Measurements from ENCODE around the gene TTC27. TPM values are rescaled to one million over a fixed set of nuclear protein-coding genes. Genes with fewer than 3 reads are reported as not detected.
"Not testable (repeated sequence)": the region's sequence is repeated elsewhere in the genome, so short reads cannot be mapped to it uniquely, and the experiment has no call there.

Gene TTC27
- total RNA-seq, 1 donor from 2014 or later, result 7.5 TPM

DNA sequence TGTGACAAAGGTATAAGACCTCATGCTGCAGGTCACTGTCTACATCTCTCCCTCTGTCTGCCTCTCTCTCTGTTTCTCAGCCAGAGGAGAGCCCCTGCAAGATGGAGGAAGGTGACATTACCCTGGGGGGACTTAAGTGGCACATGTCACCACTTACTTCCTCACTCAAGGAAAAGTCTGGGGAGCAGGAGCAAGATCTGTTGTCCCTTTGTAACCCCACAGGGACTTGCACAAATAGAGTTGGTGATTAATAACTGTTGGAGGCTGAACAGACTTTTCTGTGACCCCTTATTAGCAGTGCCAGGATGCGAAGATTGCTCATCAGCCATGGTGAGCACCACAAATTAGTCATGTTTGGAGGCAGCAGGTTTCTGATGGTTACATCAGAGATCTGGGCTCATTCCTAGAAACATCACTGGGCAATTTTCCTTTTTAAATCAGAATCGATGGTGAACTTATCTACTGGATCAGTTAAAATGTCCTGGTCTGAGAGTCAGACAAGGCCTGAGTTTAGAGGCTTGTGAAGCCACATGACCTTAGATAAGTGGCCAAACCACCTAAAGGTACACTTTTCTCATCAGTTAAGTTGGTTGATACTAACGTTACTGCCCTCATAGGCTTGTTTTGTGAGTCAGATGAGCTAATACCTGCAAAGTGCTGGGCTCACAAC, 237.7 kb downstream of the TTC27 start:
- no peaks in the 10 kb centered on the region for H3K27me3 ChIP-seq (ENCODE audit: low read depth)
- H3K4me1 ChIP-seq, result no peaks in the 10 kb centered on the region
- no peak for DNase-seq
- H3K9me3 ChIP-seq (replicated peaks), result no peaks in the 10 kb centered on the region
- H3K36me3 ChIP-seq, result no peaks in the 10 kb centered on the region
- intact Hi-C loops (cut with micrococcal nuclease), result no loop called here
- no peak overlapping the region for H3K27ac ChIP-seq (replicated peaks)
- no peak overlapping the region for H3K4me3 ChIP-seq
- no peak for TF ChIP-seq CTCF (IDR thresholded peaks at IDR 0.05; ENCODE audit: borderline replicate concordance)

DNA sequence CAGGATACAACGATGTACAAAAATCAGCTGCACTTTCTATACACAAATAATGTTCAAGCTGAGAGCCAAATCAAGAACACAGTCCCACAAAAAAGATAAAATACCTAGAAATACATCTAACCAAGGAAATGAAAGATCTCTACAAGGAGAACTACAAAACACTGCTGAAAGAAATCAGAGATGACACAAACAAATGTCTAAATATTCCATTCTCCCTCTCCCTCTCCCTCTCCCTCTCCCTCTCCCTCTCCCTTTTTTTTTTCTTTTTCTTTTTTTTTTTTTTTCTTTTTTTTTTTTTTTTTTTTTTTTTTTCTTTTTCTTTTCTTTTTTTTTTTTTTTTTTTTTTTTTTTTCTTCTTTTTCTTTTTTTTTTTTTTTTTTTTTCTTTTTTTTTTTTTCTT, 238.6 kb downstream of the TTC27 start:
- H3K27ac ChIP-seq (replicated peaks); H3K9me3 ChIP-seq (replicated peaks); H3K4me1 ChIP-seq; H3K4me3 ChIP-seq; H3K36me3 ChIP-seq; H3K27me3 ChIP-seq (ENCODE audit: low read depth); DNase-seq; intact Hi-C loops (cut with micrococcal nuclease): not testable (repeated sequence)

Small RNA genes within 50 kb of the gene (microRNA-seq; reads per million reads assigned to microRNA genes)
- gene MIR4765, result not detected
